ENCODE data around the gene RBM4B.

GRCh38 chr11:66722745-66723651, 45.3 kb upstream of the RBM4B start:
- no peak for TF ChIP-seq CTCF (IDR thresholded peaks at IDR 0.05)
- no peak for TF ChIP-seq POLR2A (IDR thresholded peaks at IDR 0.05)

All from stomach (tissue), 4 donors.